MCF 10A (cell line): Measurements from ENCODE around the gene ABCC4. TPM values are rescaled to one million over a fixed set of nuclear protein-coding genes. Genes with fewer than 3 reads are reported as not detected.
A peak's percentile ranks its signal among the peaks of the same experiment; 100 is the strongest.

ENCODE experiments used
- Bru-seq: library from RNA; stranded (reverse); fragments of 400-500 nt; gene quantifications from one replicate; lab custom pipeline; 2021; lab: Mats Ljungman, UMichigan
- BruChase-seq, 2 experiments: library from RNA; stranded (reverse); fragments of 400-500 nt; gene quantifications; one replicate each; lab custom pipeline; 2021; lab: Mats Ljungman, UMichigan
- BruUV-seq: library from RNA; stranded (reverse); fragments of 400-500 nt; replicated peaks from 2 replicates; lab custom pipeline; 2021; lab: Mats Ljungman, UMichigan
- CTCF ChIA-PET: fragments of 300-600 bp; sonication (Branson Sonifier 250); formaldehyde crosslinking; extraction: SDS; loops from one replicate; lab custom pipeline; 2021; ENCODE audit warnings: antibody characterized with exemption, inconsistent platforms; lab: Yijun Ruan, JAX
- POLR2A ChIA-PET: fragments of 300-600, 350-650 bp; sonication (Branson Sonifier 250); formaldehyde crosslinking; extraction: SDS; loops from one replicate; lab custom pipeline; 2020; ENCODE audit warnings: antibody characterized with exemption, inconsistent platforms; lab: Yijun Ruan, JAX
- DNase-seq: peaks from one replicate; pipeline ENCODE4 v3.0.0-alpha.2; 2018; ENCODE audit not compliant: unreplicated experiment
- H3K27ac Mint-ChIP-seq: one replicate; pipeline ENCODE4 v1.8.0; 2022; ENCODE audit warnings: mild to moderate bottlenecking, low read depth, mixed read lengths; ENCODE audit not compliant: unreplicated experiment
- H3K27me3 Mint-ChIP-seq: one replicate; pipeline ENCODE4 v1.8.0; 2022; ENCODE audit warnings: mixed read lengths; ENCODE audit not compliant: insufficient read depth, unreplicated experiment
- H3K36me3 Mint-ChIP-seq: one replicate; pipeline ENCODE4 v1.8.0; 2022; ENCODE audit warnings: mild to moderate bottlenecking, moderate library complexity, mixed read lengths; ENCODE audit not compliant: insufficient read depth, unreplicated experiment
- H3K4me1 Mint-ChIP-seq: one replicate; pipeline ENCODE4 v1.8.0; 2022; ENCODE audit warnings: mixed read lengths; ENCODE audit not compliant: insufficient read depth, unreplicated experiment
- H3K4me3 Mint-ChIP-seq: one replicate; pipeline ENCODE4 v1.8.0; 2022; ENCODE audit warnings: mild to moderate bottlenecking, moderate library complexity, mixed read lengths; ENCODE audit not compliant: unreplicated experiment
- H3K9me3 Mint-ChIP-seq: one replicate; pipeline ENCODE4 v1.8.0; 2022; ENCODE audit warnings: mixed read lengths; ENCODE audit not compliant: unreplicated experiment
- CTCF ChIP-seq: fragments of 200-600 bp; IDR thresholded peaks from one replicate; pipeline ENCODE4 v1.8.0; 2022; ENCODE audit warnings: antibody characterized with exemption, mild to moderate bottlenecking; ENCODE audit not compliant: unreplicated experiment
- intact Hi-C: fragments of 100-400 bp; cut with micrococcal nuclease; formaldehyde crosslinking; loops from 2 replicates; pipeline ENCODE4 v1.14.1; 2022
- long read RNA-seq: library from polyadenylated mRNA; stranded (forward); transcript quantifications from one replicate; pipeline ENCODE4 v2.0.0, GENCODE V29; 2022
- total RNA-seq: library from RNA; stranded (reverse); gene quantifications from 2 replicates; pipeline ENCODE4 v1.2.3, GENCODE V29; 2022

Gene ABCC4
- 13.8 and 13.9 TPM in 2 replicates for total RNA-seq
- Bru-seq, nascent RNA, result percentile 58 among the genes with signal in this experiment
- BruChase-seq, experiment 1, labeled RNA remaining after a 6-hour chase, result percentile 49 among the genes with signal in this experiment
- BruChase-seq, experiment 2, labeled RNA remaining after a 2-hour chase, result percentile 51 among the genes with signal in this experiment
- long read RNA-seq, full-length matches to known transcripts, result 21 of 34 reads
- long read RNA-seq, partial matches to known transcripts, result 2 of 34 reads
- long read RNA-seq, other reads (novel, unspliced or antisense), result 11 of 34 reads

- TF ChIP-seq CTCF, result no peak
- ChIA-PET CTCF (interaction anchor here (0.5 to 7.6 kb wide), 9 partner anchors 13 to 533 kb away, joined by 3 to 153 read pairs (median 4); no protein-coding TSS in a partner anchor), POLR2A (interaction anchor here (0.8 to 1.1 kb wide), 4 partner anchors 9 to 375 kb away, joined by 3 to 8 read pairs (median 5); partner anchors contain the start of gene DNAJC3)
- intact Hi-C loops, result loop anchor here (1.0 to 2.0 kb wide), 3 partner anchors 79 to 235 kb away; no protein-coding TSS in a partner anchor
- Mint-ChIP-seq H3K4me1 (peaks cover 10% of the 10 kb centered on the region), H3K27ac (peak within 1 kb of the TSS; percentile 41), H3K27me3 (no peaks in the 10 kb centered on the region), H3K36me3 (no peaks in the 10 kb centered on the region), H3K9me3 (no peaks in the 10 kb centered on the region), H3K4me3 (peak within 1 kb of the TSS; percentile 75)
- TSS peak; percentile 53 for BruUV-seq
- peak; percentile 66 for DNase-seq
Observed at GRCh38 chr13:95301183-95301967, at the start of gene ABCC4. Gene ABCC4 (minus strand): TSS chr13:95301451. CDS start chr13:95301314, 137 bp downstream.

- intact Hi-C loops, result no loop called here
- BruUV-seq, result no TSS peak
- Mint-ChIP-seq H3K27ac (no peak overlapping the region), H3K4me3 (no peak overlapping the region), H3K27me3 (no peaks in the 10 kb centered on the region), H3K9me3 (no peaks in the 10 kb centered on the region), H3K36me3 (no peaks in the 10 kb centered on the region), H3K4me1 (peaks cover 4% of the 10 kb centered on the region)
- CTCF ChIA-PET, result interaction anchor here (0.6 to 1.1 kb wide), 4 partner anchors 49 to 737 kb away, joined by 3 to 4 read pairs (median 3); no protein-coding TSS in a partner anchor
- peak; percentile 14 for DNase-seq
- POLR2A ChIA-PET, result no interaction called here
- no peak for TF ChIP-seq CTCF
Observed at GRCh38 chr13:95349267-95349666, 48.0 kb upstream of the ABCC4 start.

- no peak for DNase-seq
- Mint-ChIP-seq H3K27ac (no peak overlapping the region), H3K9me3 (no peaks in the 10 kb centered on the region), H3K36me3 (no peaks in the 10 kb centered on the region), H3K4me1 (peaks cover 6% of the 10 kb centered on the region), H3K27me3 (no peaks in the 10 kb centered on the region), H3K4me3 (no peak overlapping the region)
- POLR2A ChIA-PET, result no interaction called here
- no peak for TF ChIP-seq CTCF
- BruUV-seq, result no TSS peak
- intact Hi-C loops, result no loop called here
- CTCF ChIA-PET, result no interaction called here
Observed at GRCh38 chr13:95343944-95344343, 42.7 kb upstream of the ABCC4 start.

- H3K9me3 Mint-ChIP-seq, result no peaks in the 10 kb centered on the region
- H3K36me3 Mint-ChIP-seq, result no peaks in the 10 kb centered on the region
- H3K4me3 Mint-ChIP-seq, result no peak overlapping the region
- H3K27me3 Mint-ChIP-seq, result no peaks in the 10 kb centered on the region
- ChIA-PET POLR2A (interaction anchor here (0.6 kb wide), 1 partner anchor 46 kb away, joined by 3 read pairs; no protein-coding TSS in a partner anchor), CTCF (interaction anchor here (0.6 to 1.0 kb wide), 2 partner anchors 10 to 84 kb away, joined by 3 read pairs; no protein-coding TSS in a partner anchor)
- peaks cover 6% of the 10 kb centered on the region for H3K4me1 Mint-ChIP-seq
- intact Hi-C loops, result no loop called here
- no TSS peak for BruUV-seq
- DNase-seq, result peak; percentile 31
- TF ChIP-seq CTCF, result no peak
- no peak overlapping the region for H3K27ac Mint-ChIP-seq
Observed at GRCh38 chr13:95341441-95341840, 40.2 kb upstream of the ABCC4 start.
